Cardiac muscle cell (in vitro differentiated cells and primary cell): Measurements from ENCODE around the gene ANAPC7. TPM values are rescaled to one million over a fixed set of nuclear protein-coding genes. Genes with fewer than 3 reads are reported as not detected.
"Not testable (repeated sequence)": the region's sequence is repeated elsewhere in the genome, so short reads cannot be mapped to it uniquely, and the experiment has no call there.

ENCODE experiments used
- DNase-seq, 2 donors: peaks; one replicate each; pipeline versions ENCODE4 v3.0.0 to v3.0.0-alpha.2; 2010 to 2017; ENCODE audit warnings: low read depth in 1 of 2, low spot score in 1 of 2
- H3K27ac ChIP-seq: fragments of 200-600 bp; sonication (generic); 2 replicates; pipeline ENCODE4 v1.5.1; 2016
- H3K27me3 ChIP-seq: fragments of 200-600 bp; sonication (generic); 2 replicates; pipeline ENCODE4 v1.6.0; 2016; ENCODE audit warnings: control low read depth
- H3K36me3 ChIP-seq: fragments of 200-600 bp; sonication (generic); 2 replicates; pipeline ENCODE4 v1.5.1; 2016; ENCODE audit warnings: control low read depth
- H3K4me1 ChIP-seq: fragments of 200-600 bp; sonication (generic); 2 replicates; pipeline ENCODE4 v1.8.1; 2017; ENCODE audit warnings: low read depth, mild to moderate bottlenecking, mixed run types
- H3K4me3 ChIP-seq: fragments of 200-600 bp; sonication (generic); 2 replicates; pipeline ENCODE4 v1.5.1; 2016; ENCODE audit warnings: mild to moderate bottlenecking
- H3K9me3 ChIP-seq: fragments of 200-600 bp; sonication (generic); 2 replicates; pipeline ENCODE4 v1.5.1; 2017; ENCODE audit warnings: low read depth, mild to moderate bottlenecking, control low read depth
- CTCF ChIP-seq: IDR thresholded peaks from 2 replicates; pipeline ENCODE4 v1.5.1; 2012; ENCODE audit warnings: low read depth, mild to moderate bottlenecking, low read length
- polyA plus RNA-seq: library from polyadenylated mRNA; unstranded; fragments of >200 nt; fragmentation: Nextera tagmentation; extraction: Ambion mirVana; gene quantifications from 2 replicates; pipeline ENCODE4 v1.2.1, GENCODE V29; 2016
- total RNA-seq: library from RNA; depleted of rRNA; stranded (reverse); fragments of >200 nt; gene quantifications from 2 replicates; pipeline ENCODE4 v1.2.3, GENCODE V29; 2016

Gene ANAPC7
- total and polyA plus RNA-seq, 2 experiments from 2014 or later, result 54.6 to 55.4 TPM

- peak overlapping the region; percentile 64 for H3K27ac ChIP-seq
- H3K4me3 ChIP-seq, result peak overlapping the region; percentile 27
- no peak for TF ChIP-seq CTCF
- no peak for DNase-seq
- no peaks in the 10 kb centered on the region for H3K27me3 ChIP-seq
- peaks cover 21% of the 10 kb centered on the region for H3K36me3 ChIP-seq
- no peaks in the 10 kb centered on the region for H3K9me3 ChIP-seq
- no peaks in the 10 kb centered on the region for H3K4me1 ChIP-seq
Measured at GRCh38 chr12:110431957-110432587, 28.6 kb upstream of the ANAPC7 start.

- not testable (repeated sequence) for H3K4me3 ChIP-seq, H3K27me3 ChIP-seq, H3K4me1 ChIP-seq, DNase-seq, H3K27ac ChIP-seq, H3K9me3 ChIP-seq, H3K36me3 ChIP-seq
Measured at GRCh38 chr12:110429676-110430075, 26.2 kb upstream of the ANAPC7 start.

DNA sequence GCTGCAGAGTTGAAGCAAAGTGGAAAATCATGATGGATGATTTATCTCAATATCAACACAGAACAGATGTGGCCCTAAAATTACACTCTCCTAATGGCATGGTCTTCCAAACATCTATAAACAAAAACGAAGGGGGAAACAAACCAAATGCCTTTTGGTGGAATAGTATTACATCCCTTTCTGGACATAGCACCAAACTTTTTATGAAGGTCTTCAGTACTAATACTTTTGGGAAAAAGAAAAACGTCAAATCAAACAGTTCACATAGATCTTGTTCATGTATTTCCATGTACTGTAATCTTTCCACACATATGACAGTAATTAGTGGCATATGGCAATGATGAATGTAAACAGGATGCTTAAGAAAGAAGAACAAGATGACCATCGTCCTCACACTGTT lies 22.9 kb upstream of the ANAPC7 start:
- no peak overlapping the region for H3K27ac ChIP-seq
- TF ChIP-seq CTCF, result no peak
- no peak for DNase-seq
- H3K4me1 ChIP-seq, result peaks cover 2% of the 10 kb centered on the region
- no peaks in the 10 kb centered on the region for H3K9me3 ChIP-seq
- H3K4me3 ChIP-seq, result no peak overlapping the region
- no peaks in the 10 kb centered on the region for H3K36me3 ChIP-seq
- no peaks in the 10 kb centered on the region for H3K27me3 ChIP-seq

GRCh38 chr12:110424237-110424636 lies 20.7 kb upstream of the ANAPC7 start:
- Histone ChIP-seq H3K9me3 (no peaks in the 10 kb centered on the region), H3K4me3 (no peak overlapping the region), H3K27ac (no peak overlapping the region), H3K27me3 (no peaks in the 10 kb centered on the region), H3K4me1 (peaks cover 9% of the 10 kb centered on the region), H3K36me3 (no peaks in the 10 kb centered on the region)
- no peak for TF ChIP-seq CTCF
- no peak for DNase-seq

- no peaks in the 10 kb centered on the region for H3K9me3 ChIP-seq
- H3K27ac ChIP-seq, result peak overlapping the region; percentile 19
- peaks cover 9% of the 10 kb centered on the region for H3K4me1 ChIP-seq
- no peak for TF ChIP-seq CTCF
- H3K27me3 ChIP-seq, result no peaks in the 10 kb centered on the region
- H3K4me3 ChIP-seq, result no peak overlapping the region
- no peak for DNase-seq
- H3K36me3 ChIP-seq, result no peaks in the 10 kb centered on the region
Measured at GRCh38 chr12:110421701-110422100, 18.2 kb upstream of the ANAPC7 start.

DNA sequence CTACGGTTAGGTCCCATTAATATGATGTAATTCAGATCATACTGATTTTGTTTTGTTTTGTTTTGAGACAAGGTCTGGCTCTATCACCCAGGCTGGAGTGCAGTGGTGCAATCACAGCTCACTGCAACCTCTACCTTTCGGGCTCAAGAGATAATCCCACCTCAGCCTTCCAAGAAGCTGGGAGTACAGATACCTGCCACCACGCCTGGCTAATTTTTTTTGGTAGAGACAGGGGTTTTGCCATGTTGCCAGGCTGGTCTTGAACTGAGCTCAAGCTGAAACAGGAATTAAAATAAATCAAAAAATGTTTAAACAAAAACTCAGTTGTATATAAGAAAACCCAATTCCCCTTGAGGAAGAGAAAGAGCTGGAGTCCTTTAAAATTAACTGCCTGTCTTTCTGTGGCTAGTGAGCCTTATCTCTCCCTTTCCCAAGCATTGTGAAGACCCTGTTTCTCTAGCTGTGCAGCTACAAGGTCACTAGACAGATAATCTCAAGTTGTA lies 17.7 kb upstream of the ANAPC7 start:
- Histone ChIP-seq H3K36me3 (no peaks in the 10 kb centered on the region), H3K9me3 (no peaks in the 10 kb centered on the region), H3K4me1 (peaks cover 9% of the 10 kb centered on the region), H3K27ac (peak overlapping the region; percentile 19), H3K27me3 (no peaks in the 10 kb centered on the region), H3K4me3 (no peak overlapping the region)
- no peak for DNase-seq
- TF ChIP-seq CTCF, result no peak

DNA sequence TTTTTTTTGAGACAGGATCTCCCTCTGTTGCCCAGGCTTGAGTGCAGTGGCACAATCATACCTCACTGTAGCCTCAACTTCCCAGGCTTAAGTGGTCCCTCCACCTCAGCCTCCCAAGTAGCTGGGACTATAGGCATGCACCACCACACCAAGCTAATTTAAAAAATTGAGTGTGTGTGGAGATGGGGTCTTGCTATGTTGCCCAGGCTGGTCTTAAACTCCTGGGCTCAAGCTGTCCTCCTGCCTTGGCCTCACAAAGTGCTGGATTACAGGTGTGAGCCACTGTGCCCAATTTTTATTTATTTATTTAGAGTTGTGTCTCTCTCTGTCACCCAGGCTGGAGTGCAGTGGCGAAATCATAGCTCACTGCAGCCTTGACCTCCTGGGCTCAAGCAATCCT lies 17.1 kb upstream of the ANAPC7 start:
- H3K4me3 ChIP-seq, H3K36me3 ChIP-seq, H3K27me3 ChIP-seq, H3K4me1 ChIP-seq, H3K9me3 ChIP-seq, DNase-seq: not testable (repeated sequence)
- H3K27ac ChIP-seq, result peak overlapping the region; percentile 19

- not testable (repeated sequence) for DNase-seq, H3K27me3 ChIP-seq, H3K4me1 ChIP-seq, H3K27ac ChIP-seq, H3K4me3 ChIP-seq, H3K36me3 ChIP-seq, H3K9me3 ChIP-seq
Measured at GRCh38 chr12:110417113-110417512, 13.6 kb upstream of the ANAPC7 start.

GRCh38 chr12:110410086-110410485 lies 6.6 kb upstream of the ANAPC7 start:
- not testable (repeated sequence) for DNase-seq, H3K27ac ChIP-seq, H3K9me3 ChIP-seq, H3K4me1 ChIP-seq, H3K4me3 ChIP-seq, H3K36me3 ChIP-seq, H3K27me3 ChIP-seq
